ENCODE measurements around the gene RPS27.

GRCh38 chr1:153957744-153958110 is 32.8 kb upstream of the RPS27 start:
- no peak; the same call in 1 of the 2 replicates for TF ChIP-seq CTCF (IDR thresholded peaks at IDR 0.05; ENCODE audit: low read length)
- TF ChIP-seq EZH2 (IDR thresholded peaks at IDR 0.05; ENCODE audit: borderline replicate concordance, low read length): no peak
